GM12878 (cell line): ENCODE measurements around the gene MFSD12. TPM values are rescaled to one million over a fixed set of nuclear protein-coding genes. Genes with fewer than 3 reads are reported as not detected.
A peak's percentile ranks its signal among the peaks of the same experiment; 100 is the strongest.

Experiments used
- BCLAF1 ChIP-seq: fragments of 450-650 bp; IDR thresholded peaks from 2 replicates; pipeline ENCODE4 v1.6.1; 2017; ENCODE audit warnings: antibody characterized with exemption, mild to moderate bottlenecking, moderate library complexity
- CBX3 ChIP-seq: fragments of 200-600 bp; sonication (generic); IDR thresholded peaks from 2 replicates; pipeline ENCODE4 v1.6.1; 2016; ENCODE audit warnings: low read depth, borderline replicate concordance
- CEBPB ChIP-seq, 2 experiments: fragments of 150-350 bp in 1 of 2; IDR thresholded peaks; 2 replicates each; pipeline ENCODE4 v1.6.1; 2012 to 2014; ENCODE audit warnings: low read depth in 2 of 2, low read length in 2 of 2, borderline replicate concordance in 1 of 2, inconsistent platforms in 1 of 2
- E2F8 ChIP-seq: fragments of 450-650 bp; IDR thresholded peaks from 2 replicates; pipeline ENCODE4 v1.6.1; 2018; ENCODE audit warnings: mild to moderate bottlenecking, low read depth, moderate library complexity; ENCODE audit not compliant: partially characterized antibody
- EED ChIP-seq: sonication (generic); IDR thresholded peaks from 2 replicates; pipeline ENCODE4 v1.6.1; 2016; ENCODE audit warnings: antibody characterized with exemption, low read depth
- IKZF1 ChIP-seq: fragments of 450-650 bp; conservative IDR thresholded peaks from 2 replicates; pipeline ENCODE4 v1.6.1; 2017; ENCODE audit warnings: antibody characterized with exemption, mild to moderate bottlenecking
- JUNB ChIP-seq: IDR thresholded peaks from 2 replicates; pipeline ENCODE4 v1.6.1; 2016; ENCODE audit warnings: antibody characterized with exemption, mild to moderate bottlenecking
- JUND ChIP-seq: IDR thresholded peaks from 2 replicates; pipeline ENCODE4 v1.6.1; 2012; ENCODE audit warnings: low read depth, mild to moderate bottlenecking, low read length, improper control_type of control experiment, moderate library complexity
- MTA2 ChIP-seq: fragments of 450-650 bp; IDR thresholded peaks from 2 replicates; pipeline ENCODE4 v1.6.1; 2016; ENCODE audit warnings: low read depth, mild to moderate bottlenecking, moderate library complexity
- NBN ChIP-seq: fragments of 450-650 bp; IDR thresholded peaks from 2 replicates; pipeline ENCODE4 v1.6.1; 2016
- NR2C1 ChIP-seq: fragments of 450-650 bp; IDR thresholded peaks from 2 replicates; pipeline ENCODE4 v1.6.1; 2017; ENCODE audit warnings: antibody characterized with exemption, mild to moderate bottlenecking, moderate library complexity
- PKNOX1 ChIP-seq: fragments of 450-650 bp; IDR thresholded peaks from 2 replicates; pipeline ENCODE4 v1.6.1; 2016; ENCODE audit warnings: mild to moderate bottlenecking
- POU2F2 ChIP-seq: IDR thresholded peaks from 3 replicates; pipeline ENCODE4 v1.6.1; 2011; ENCODE audit warnings: low read depth, mild to moderate bottlenecking, low read length, borderline replicate concordance
- RAD21 ChIP-seq: IDR thresholded peaks from 2 replicates; pipeline ENCODE4 v1.6.1; 2011; ENCODE audit warnings: mild to moderate bottlenecking, low read depth, low read length, moderate library complexity; ENCODE audit not compliant: insufficient read depth
- RUNX3 ChIP-seq: IDR thresholded peaks from 2 replicates; pipeline ENCODE4 v1.6.1; 2012; ENCODE audit warnings: low read length, inconsistent platforms
- SUPT20H ChIP-seq: IDR thresholded peaks from 2 replicates; pipeline ENCODE4 v1.6.1; 2011; ENCODE audit warnings: low read depth, mild to moderate bottlenecking, low read length, moderate library complexity, borderline replicate concordance; ENCODE audit not compliant: control insufficient read depth
- WRNIP1 ChIP-seq: IDR thresholded peaks from 2 replicates; pipeline ENCODE4 v1.6.1; 2011; ENCODE audit warnings: low read depth, low read length, improper control_type of control experiment, borderline replicate concordance
- ZBTB40 ChIP-seq: fragments of 450-650 bp; IDR thresholded peaks from 2 replicates; pipeline ENCODE4 v1.6.1; 2016; ENCODE audit warnings: mild to moderate bottlenecking, moderate library complexity, borderline replicate concordance
- ZSCAN29 ChIP-seq: fragments of 450-650 bp; IDR thresholded peaks from 2 replicates; pipeline ENCODE4 v1.6.1; 2017; ENCODE audit warnings: mild to moderate bottlenecking, moderate library complexity
- polyA plus RNA-seq, 11 experiments: library from polyadenylated mRNA; depleted of rRNA in 4 of 11; unstranded in 6 of 11; stranded (reverse) in 5 of 11; fragments of >200 nt; fragmentation: Nextera tagmentation in 4 of 11; fragmentation: Illumina TruSeq in 1 of 11; extraction: Ambion mirVana in 4 of 11; extraction: Trizol in 1 of 11; gene quantifications; 1 replicate in 1 of 11; 2 replicates in 10 of 11; pipeline versions ENCODE4 v1.2.1 to v1.2.3, GENCODE V29; 2011 to 2016; ENCODE audit warnings: inconsistent platforms in 2 of 11, missing spikeins in 2 of 11, low read depth in 1 of 11
- total RNA-seq, 4 experiments: library from RNA; depleted of rRNA in 3 of 4; stranded (reverse); fragments of >200 nt in 3 of 4; fragmentation: Illumina TruSeq in 1 of 4; extraction: Trizol in 1 of 4; gene quantifications; 2 replicates each; pipeline versions ENCODE4 v1.2.1 to v1.2.3, GENCODE V29; 2013 to 2021

MFSD12 gene
- total and polyA plus RNA-seq, 10 of the 15 experiments (the other 5 are each of a cell fraction or from before 2014, with no cell fraction given), result 0.58 to 65.9 (median 16.8) TPM

- TF ChIP-seq E2F8 (no peak), MTA2 (no peak), RUNX3 (peak; percentile 37; the same call in 1 of the 2 replicates), JUND (no peak), ZSCAN29 (no peak), ZBTB40 (peak; percentile 87), PKNOX1 (peak; percentile 48; the same call in 1 of the 2 replicates), POU2F2 (no peak), RAD21 (no peak), CBX3 (no peak), SUPT20H (no peak), NR2C1 (0 out of 2 replicates have a peak, but pooled peaks have one; percentile 11), NBN (peak; percentile 52; the same call in 1 of the 2 replicates), WRNIP1 (no peak), IKZF1 (peak; percentile 54; the same call in 1 of the 2 replicates), EED (no peak), JUNB (no peak), BCLAF1 (no peak), CEBPB (IDR thresholded peaks at IDR 0.05; ENCODE audit: borderline replicate concordance in 1 of 2, low read depth in 2 of 2, low read length in 2 of 2) (no peak)
Measured at GRCh38 chr19:3554254-3555083, 2.9 kb downstream of the MFSD12 start (continued).
